Left colon (tissue), 2 donors: Measurements from ENCODE around the gene PIEZO1. TPM values are rescaled to one million over a fixed set of nuclear protein-coding genes. Genes with fewer than 3 reads are reported as not detected.
"Not testable (repeated sequence)": the region's sequence is repeated elsewhere in the genome, so short reads cannot be mapped to it uniquely, and the experiment has no call there.

ENCODE experiments used
- ATAC-seq: fragments of 200-7000 bp; cut with Tn5 transposase; one replicate; pipeline ENCODE4 v1.9.1; 2020; ENCODE audit warnings: mild to moderate bottlenecking, moderate library complexity
- DNase-seq, 2 donors: peaks; one replicate each; pipeline ENCODE4 v3.0.0-alpha.2; 2020
- intact Hi-C, 2 donors: fragments of 100-400 bp; cut with DNase I in 1 of 2; cut with micrococcal nuclease in 1 of 2; formaldehyde crosslinking; loops; one replicate each; pipeline versions ENCODE4 v1.11.2 to v1.14.0; 2022; cut with DNase I, micrococcal nuclease
- total RNA-seq, 2 donors: library from RNA; stranded (reverse); fragmentation: NEBNext Ultra II Directional; extraction: Animal tissue kit (Norgen Biotek cat#: 25700); gene quantifications; one replicate each; pipeline ENCODE4 v1.2.1, GENCODE V29; 2021
- donor health status: DM: no; HTN: no; CAD: no.
- donor health status: DM: yes; HTN: yes; CAD: no.

PIEZO1 gene
- total RNA-seq, 2 donors from 2014 or later = 118 to 146 TPM

DNA sequence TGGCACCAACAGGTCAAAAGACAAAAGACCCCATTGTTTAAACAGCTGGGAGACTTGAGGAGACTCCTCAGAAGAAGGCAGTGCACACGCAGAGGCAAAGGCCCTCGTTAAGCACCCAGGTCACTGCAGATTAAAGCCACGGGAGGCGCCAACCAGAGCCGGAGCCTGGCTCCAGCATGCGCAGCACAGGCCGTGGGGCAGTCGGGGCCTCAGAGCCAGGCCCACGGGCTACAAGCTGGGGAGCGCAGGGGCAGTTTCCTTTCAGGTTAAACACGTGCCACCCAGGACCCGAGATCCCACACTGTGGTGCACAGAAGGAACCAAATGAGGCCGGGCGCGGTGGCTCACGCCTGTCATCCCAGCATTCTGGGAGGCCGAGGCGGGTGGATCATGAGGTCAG, 9.2 kb downstream of the PIEZO1 start:
- no peak for ATAC-seq
- no peak for DNase-seq
- intact Hi-C loops = no loop called here

GRCh38 chr16:88774544-88775393, 10.3 kb downstream of the PIEZO1 start:
- intact Hi-C loops = no loop called here
- ATAC-seq (no peak), DNase-seq (no peak)

- no peak for ATAC-seq
- intact Hi-C loops = no loop called here
- peak; percentile 72 to 73 for DNase-seq
Measured at GRCh38 chr16:88773812-88774291, 11.2 kb downstream of the PIEZO1 start.

- no peak for ATAC-seq
- intact Hi-C loops = no loop called here
- peak; percentile 40 to 78 for DNase-seq
Measured at GRCh38 chr16:88772871-88773811, 11.9 kb downstream of the PIEZO1 start.

DNA sequence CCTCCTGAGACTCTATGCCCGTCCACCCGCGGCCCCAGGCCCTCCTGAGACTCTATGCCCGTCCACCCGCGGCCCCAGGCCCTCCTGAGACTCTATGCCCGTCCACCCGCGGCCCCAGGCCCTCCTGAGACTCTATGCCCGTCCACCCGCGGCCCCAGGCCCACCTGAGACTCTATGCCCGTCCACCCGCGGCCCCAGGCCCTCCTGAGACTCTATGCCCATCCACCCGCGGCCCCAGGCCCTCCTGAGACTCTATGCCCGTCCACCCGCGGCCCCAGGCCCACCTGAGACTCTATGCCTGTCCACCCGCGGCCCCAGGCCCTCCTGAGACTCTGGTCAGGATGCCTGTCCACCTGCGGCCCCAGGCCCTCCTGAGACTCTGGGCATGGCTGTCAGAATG, 13.2 kb downstream of the PIEZO1 start:
- intact Hi-C loops, DNase-seq, ATAC-seq: not testable (repeated sequence)

GRCh38 chr16:88771294-88771772, 13.7 kb downstream of the PIEZO1 start:
- DNase-seq = no peak
- no peak for ATAC-seq
- intact Hi-C loops = no loop called here

GRCh38 chr16:88770461-88771293, 14.3 kb downstream of the PIEZO1 start:
- ATAC-seq = peak; percentile 77
- DNase-seq = peak; percentile 77 to 86
- intact Hi-C loops = no loop called here

- ATAC-seq = peak; percentile 62
Measured at GRCh38 chr16:88769617-88770460, 15.2 kb downstream of the PIEZO1 start.

DNA sequence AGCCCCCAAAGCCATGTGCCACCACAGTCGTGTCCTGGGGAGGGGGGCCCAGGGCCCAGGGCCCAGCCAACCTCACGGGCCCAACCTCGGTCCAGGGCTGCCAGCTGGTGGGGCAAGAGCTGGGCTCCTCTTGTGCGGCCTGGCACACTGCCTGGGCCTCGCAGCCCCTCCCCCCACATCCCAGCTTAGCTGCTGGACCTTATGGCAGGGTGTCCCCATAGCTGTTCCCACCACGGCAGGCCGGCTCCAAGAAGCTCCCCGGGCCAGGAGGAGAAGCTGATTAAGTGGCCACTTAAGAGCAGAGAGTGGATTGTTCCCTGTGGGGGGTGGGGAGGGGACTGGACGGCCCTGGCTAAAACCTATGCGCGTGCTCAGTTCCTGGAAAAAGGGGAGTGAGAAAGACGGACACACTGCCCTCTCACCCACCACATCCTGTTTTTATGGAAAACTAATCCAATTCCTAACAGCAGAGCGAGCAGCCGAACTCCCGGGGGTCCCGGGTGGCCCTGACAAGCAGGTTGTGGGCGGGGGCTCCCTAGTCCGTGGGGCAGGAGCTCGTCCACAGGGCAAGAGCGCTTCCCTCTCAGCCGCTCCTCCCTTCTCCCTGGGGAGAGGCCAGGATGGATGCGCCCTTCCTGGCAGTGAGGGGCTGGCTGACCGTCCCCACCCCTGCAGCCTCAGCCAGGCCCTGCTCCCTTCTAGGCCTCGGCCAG, 16.8 kb downstream of the PIEZO1 start:
- intact Hi-C loops = no loop called here
- ATAC-seq = no peak
- DNase-seq = peak in 1 of 2 donors; percentile 78

More at GRCh38 chr16:88769617-88770460, 15.2 kb downstream of the PIEZO1 start:
- intact Hi-C loops = no loop called here
- peak; percentile 76 to 79 for DNase-seq

DNA sequence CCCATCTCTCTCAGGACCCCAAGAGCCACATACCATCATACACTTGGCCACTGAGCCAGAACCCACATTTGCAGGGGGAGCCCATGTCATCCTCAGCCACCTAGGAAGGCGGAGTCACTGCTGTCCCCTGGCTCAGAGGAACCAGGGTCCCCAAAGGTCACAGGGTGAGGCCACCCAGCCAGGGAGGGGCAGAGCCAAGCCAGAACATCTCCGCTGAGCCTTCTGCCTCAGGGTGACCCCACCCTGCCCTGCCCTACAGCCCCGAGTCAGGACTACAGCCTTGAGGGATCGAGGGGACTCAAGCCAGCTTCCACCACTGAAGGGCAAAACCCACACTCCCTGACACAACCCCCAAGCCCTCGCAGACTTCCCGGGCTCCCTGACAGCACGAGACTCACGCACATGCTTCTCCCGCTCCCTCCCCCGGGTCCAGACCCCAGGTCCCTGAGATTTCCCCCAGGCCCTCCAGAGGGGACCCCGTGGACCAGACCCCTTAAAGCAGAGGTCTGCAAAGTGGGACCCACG, 17.4 kb downstream of the PIEZO1 start:
- ATAC-seq (no peak), DNase-seq (no peak)
- intact Hi-C loops = no loop called here

GRCh38 chr16:88766975-88767374, 18.0 kb downstream of the PIEZO1 start:
- DNase-seq (no peak), ATAC-seq (no peak)
- intact Hi-C loops = no loop called here

GRCh38 chr16:88764913-88765349, 20.1 kb downstream of the PIEZO1 start:
- intact Hi-C loops = no loop called here
- no peak for ATAC-seq
- no peak for DNase-seq

DNA sequence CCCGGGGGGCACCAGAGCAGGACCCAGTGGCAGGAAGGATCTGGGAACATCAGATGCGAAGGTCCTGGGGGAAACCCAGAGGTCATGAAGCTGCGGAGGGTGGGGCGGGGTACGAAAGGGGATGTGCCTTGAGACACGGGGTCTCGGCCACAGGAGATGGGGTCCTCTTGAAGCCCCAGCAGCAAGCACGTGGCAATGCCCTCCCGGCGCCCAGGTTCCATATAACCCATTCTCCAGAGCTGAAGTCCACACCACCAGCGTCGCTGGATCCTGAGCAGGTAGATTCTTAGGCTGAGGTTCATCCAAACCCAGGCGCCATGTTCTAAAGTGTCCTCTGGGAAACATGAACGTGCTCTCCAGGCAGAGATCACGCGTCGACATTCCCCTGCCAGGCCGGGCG, 20.9 kb downstream of the PIEZO1 start:
- intact Hi-C loops = no loop called here
- ATAC-seq (no peak), DNase-seq (no peak)

DNA sequence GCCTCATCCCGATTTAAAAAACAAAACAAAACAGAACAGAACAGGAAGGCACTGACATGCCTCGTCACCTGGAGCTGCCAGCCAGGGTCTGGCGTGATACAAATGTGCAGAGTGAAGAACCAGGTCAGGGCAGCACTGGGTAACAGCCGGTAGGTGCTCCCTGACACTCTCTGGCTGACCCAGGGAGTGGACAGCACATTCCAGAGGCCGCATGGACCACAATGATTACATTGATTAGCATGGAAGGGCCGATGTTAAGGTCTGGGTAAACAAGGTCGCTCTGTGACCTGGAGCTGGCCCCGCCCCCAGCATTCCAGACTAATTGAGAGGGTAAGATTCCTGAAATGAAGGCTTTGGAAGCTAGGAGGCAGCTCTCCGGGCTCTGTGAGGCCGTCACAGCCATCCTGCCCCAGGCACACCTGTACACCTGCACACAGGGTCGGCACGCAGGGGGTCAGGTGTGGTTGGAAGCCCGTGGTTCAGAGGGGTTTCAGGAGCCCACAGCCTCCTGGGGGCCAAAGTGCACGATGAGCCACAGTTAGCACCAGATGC, 21.4 kb downstream of the PIEZO1 start:
- no peak for DNase-seq
- ATAC-seq = peak; percentile 5
- intact Hi-C loops = no loop called here

DNA sequence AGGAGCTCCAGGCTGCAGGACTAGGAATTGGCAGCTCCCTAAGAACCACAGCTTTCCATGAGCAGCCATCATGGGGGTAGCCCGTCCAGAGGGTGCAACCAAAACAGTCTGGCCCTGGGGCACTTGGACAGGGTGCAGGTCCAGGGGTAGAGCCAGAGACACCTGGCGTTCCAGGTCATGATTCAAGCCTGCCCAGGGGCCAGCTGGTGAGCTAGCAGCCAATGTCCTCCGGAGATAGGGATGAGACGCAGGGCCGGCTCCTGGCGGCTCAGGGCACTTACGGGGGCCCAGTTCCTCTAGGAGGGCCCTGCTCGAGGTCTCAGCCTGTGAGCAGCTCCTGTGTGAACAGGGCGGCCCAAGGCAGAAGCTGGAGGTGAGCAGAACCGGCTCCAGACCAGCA, 22.1 kb downstream of the PIEZO1 start:
- intact Hi-C loops = no loop called here
- no peak for DNase-seq
- ATAC-seq = no peak

DNA sequence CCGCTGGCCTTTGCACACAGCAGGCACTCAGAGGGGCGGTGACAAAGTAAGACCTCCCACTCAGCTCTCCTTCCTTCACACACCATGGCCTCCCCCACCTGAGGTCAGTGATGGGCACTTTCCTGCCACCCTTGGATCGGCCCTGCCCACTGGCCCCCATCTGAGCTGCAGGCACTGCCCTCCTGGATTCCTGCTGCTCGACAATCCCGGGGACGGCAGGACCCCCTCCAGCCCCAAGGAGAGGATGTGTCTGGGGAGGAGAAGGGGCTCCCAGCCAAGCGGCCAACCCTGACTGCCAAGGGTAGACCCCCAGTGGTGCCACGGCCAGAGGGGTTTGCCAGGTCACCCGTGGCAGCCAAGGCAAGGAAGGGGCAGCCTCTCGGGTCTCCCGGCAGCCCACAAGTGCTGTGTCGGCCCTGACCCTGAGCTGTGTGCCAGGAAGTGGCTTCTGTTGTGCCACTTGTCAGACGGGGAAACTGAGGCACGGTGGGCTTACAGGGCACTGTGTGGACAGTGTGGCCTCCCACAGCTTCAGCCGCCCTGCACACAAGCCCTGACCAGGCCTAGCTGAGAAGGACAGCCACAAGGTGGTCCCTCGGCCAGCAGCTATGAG, 22.7 kb downstream of the PIEZO1 start:
- ATAC-seq (no peak), DNase-seq (no peak)
- intact Hi-C loops = no loop called here
